PFSK-1 (cell line): ENCODE results near the gene ZFYVE16.

Source experiments
- FOXP2 ChIP-seq: optimal IDR thresholded peaks from 2 replicates; pipeline ENCODE3; 2011; ENCODE audit warnings: borderline replicate concordance, control low read depth, inconsistent platforms; ENCODE audit not compliant: insufficient read depth; ENCODE audit errors: extremely low read length, extremely low read depth
- POLR2AphosphoS5 ChIP-seq: IDR thresholded peaks from 2 replicates; pipeline ENCODE4 v1.6.1; 2012; ENCODE audit warnings: low read depth, mild to moderate bottlenecking, control low read depth, low read length, moderate library complexity
- REST ChIP-seq, 2 experiments: IDR thresholded peaks; 2 replicates each; pipeline versions ENCODE4 v1.6.1 to v1.8.0; 2011 to 2012; ENCODE audit warnings: low read depth in 2 of 2, low read length in 2 of 2, control low read depth in 1 of 2, inconsistent platforms in 1 of 2, mild to moderate bottlenecking in 1 of 2, moderate library complexity in 1 of 2; ENCODE audit not compliant: insufficient read depth in 1 of 2
- SIN3A ChIP-seq: IDR thresholded peaks from 2 replicates; pipeline ENCODE4 v1.6.1; 2012; ENCODE audit warnings: mild to moderate bottlenecking, low read length, moderate library complexity, borderline replicate concordance; ENCODE audit not compliant: insufficient read depth
- TAF1 ChIP-seq: IDR thresholded peaks from 2 replicates; pipeline ENCODE4 v1.6.1; 2012; ENCODE audit warnings: low read length, control low read depth, borderline replicate concordance; ENCODE audit not compliant: insufficient read depth

Gene ZFYVE16

GRCh38 chr5:80439213-80439612 lies 31.3 kb downstream of the ZFYVE16 start:
- TF ChIP-seq POLR2AphosphoS5: no peak
- no peak for TF ChIP-seq REST (IDR thresholded peaks at IDR 0.05; ENCODE audit: insufficient read depth in 1 of 2, low read depth in 2 of 2, low read length in 2 of 2)
- TF ChIP-seq TAF1: no peak
- no peak for TF ChIP-seq SIN3A
- no peak for TF ChIP-seq FOXP2

DNA sequence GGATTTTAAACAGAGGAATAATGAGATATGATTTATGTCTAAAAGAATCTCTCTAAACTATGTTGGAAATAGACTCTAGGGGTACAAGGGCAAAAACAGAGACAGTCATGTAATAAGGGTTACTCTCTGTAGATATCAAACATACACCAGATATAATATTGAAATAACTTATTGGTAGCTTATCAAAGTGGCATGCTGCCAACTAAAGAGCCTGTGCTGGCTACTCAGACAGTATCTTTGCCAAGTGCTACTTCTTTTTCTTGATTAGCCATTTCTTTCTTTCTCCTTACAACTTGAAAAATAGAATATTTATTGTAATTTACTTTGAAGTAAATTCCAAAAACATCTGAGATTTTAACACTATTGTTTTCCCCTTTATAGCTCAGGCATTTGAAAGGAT lies 34.9 kb downstream of the ZFYVE16 start:
- TF ChIP-seq SIN3A (no peak), POLR2AphosphoS5 (no peak), REST (IDR thresholded peaks at IDR 0.05; ENCODE audit: insufficient read depth in 1 of 2, low read depth in 2 of 2, low read length in 2 of 2) (no peak), TAF1 (no peak), FOXP2 (no peak)

DNA sequence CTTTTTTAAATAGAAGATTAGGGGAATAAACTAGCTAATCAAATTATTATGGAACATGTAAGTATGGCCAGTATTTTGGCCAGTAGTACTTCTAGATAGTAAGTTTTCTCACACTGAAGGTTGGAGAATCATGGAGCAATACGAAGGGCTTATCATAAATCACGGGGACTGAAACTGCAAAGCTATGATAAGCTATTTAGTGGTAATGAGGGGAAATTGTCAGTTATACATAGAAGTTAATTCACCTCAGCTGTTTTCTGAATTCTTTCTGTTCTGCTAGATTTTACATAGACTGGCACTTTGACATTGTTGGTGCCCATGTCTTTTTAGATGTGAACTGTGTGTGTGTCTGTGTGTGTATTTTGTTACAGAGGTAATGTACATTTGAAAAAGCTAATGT lies 45.5 kb downstream of the ZFYVE16 start:
- TF ChIP-seq SIN3A: no peak
- TF ChIP-seq REST (IDR thresholded peaks at IDR 0.05; ENCODE audit: insufficient read depth in 1 of 2, low read depth in 2 of 2, low read length in 2 of 2): no peak
- no peak for TF ChIP-seq TAF1
- no peak for TF ChIP-seq POLR2AphosphoS5
- no peak for TF ChIP-seq FOXP2

DNA sequence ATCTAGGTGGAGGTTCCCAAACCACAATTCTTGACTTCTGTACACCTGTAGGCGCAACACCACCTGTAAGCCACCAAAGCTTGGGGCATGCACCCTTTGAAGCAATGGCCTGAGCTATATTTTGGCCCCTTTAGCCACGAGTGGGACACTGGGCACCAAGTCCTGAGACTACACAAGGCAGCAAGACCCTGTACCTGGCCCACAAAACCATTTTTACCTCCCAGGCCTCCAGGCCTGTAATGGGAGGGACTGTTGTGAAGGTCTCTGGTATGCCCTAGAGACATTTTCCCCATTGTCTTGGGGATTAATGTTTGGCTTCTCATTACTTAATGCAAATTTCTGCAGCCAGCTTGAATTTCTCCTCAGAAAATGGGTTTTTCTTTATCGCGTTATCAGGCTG lies 55.4 kb downstream of the ZFYVE16 start:
- no peak for TF ChIP-seq SIN3A
- no peak for TF ChIP-seq POLR2AphosphoS5
- no peak for TF ChIP-seq REST (IDR thresholded peaks at IDR 0.05; ENCODE audit: insufficient read depth in 1 of 2, low read depth in 2 of 2, low read length in 2 of 2)
- TF ChIP-seq FOXP2: no peak
- TF ChIP-seq TAF1: no peak
